Mesenchymal stem cell (in vitro differentiated cells and primary cell): ENCODE data around the gene TNFRSF25.
A peak's percentile ranks its signal among the peaks of the same experiment; 100 is the strongest.
"Not testable (repeated sequence)": the region's sequence is repeated elsewhere in the genome, so short reads cannot be mapped to it uniquely, and the experiment has no call there.

ENCODE experiments used
- DNase-seq: peaks from one replicate; pipeline ENCODE4 v3.0.0-alpha.2; 2013
- H2AFZ ChIP-seq: one replicate; pipeline ENCODE4 v1.6.1; 2013; ENCODE audit warnings: low read depth, mild to moderate bottlenecking, control low read depth, inconsistent platforms, low read length, moderate library complexity
- H2AK5ac ChIP-seq: 2 replicates; pipeline ENCODE4 v1.6.1; 2013; ENCODE audit warnings: low read length, moderate library complexity, mild to moderate bottlenecking, inconsistent platforms; ENCODE audit not compliant: severe bottlenecking
- H2BK120ac ChIP-seq: one replicate; pipeline ENCODE4 v1.6.1; 2013; ENCODE audit warnings: low read depth, mild to moderate bottlenecking, inconsistent platforms, low read length, moderate library complexity
- H2BK12ac ChIP-seq, 2 experiments: one replicate each; pipeline ENCODE4 v1.6.1; 2013; ENCODE audit warnings: inconsistent platforms in 2 of 2, low read length in 2 of 2, mild to moderate bottlenecking in 2 of 2, moderate library complexity in 2 of 2, control low read depth in 1 of 2
- H2BK15ac ChIP-seq: one replicate; pipeline ENCODE4 v1.6.1; 2013; ENCODE audit warnings: mild to moderate bottlenecking, low read depth, inconsistent platforms; ENCODE audit not compliant: poor library complexity, severe bottlenecking
- H2BK5ac ChIP-seq: 2 replicates; pipeline ENCODE4 v1.6.1; 2013; ENCODE audit warnings: low read depth, mild to moderate bottlenecking, low read length, control low read depth, inconsistent platforms; ENCODE audit not compliant: poor library complexity, severe bottlenecking
- H3K14ac ChIP-seq, 2 experiments: one replicate each; pipeline ENCODE4 v1.6.1; 2013; ENCODE audit warnings: inconsistent platforms in 2 of 2, low read length in 2 of 2, control low read depth in 1 of 2, mild to moderate bottlenecking in 1 of 2, moderate library complexity in 1 of 2
- H3K18ac ChIP-seq, 2 experiments: one replicate each; pipeline ENCODE4 v1.6.1; 2013; ENCODE audit warnings: inconsistent platforms in 2 of 2, low read length in 2 of 2, control low read depth in 1 of 2, low read depth in 1 of 2, mild to moderate bottlenecking in 1 of 2
- H3K23ac ChIP-seq, 2 experiments: one replicate each; pipeline ENCODE4 v1.6.1; 2013; ENCODE audit warnings: inconsistent platforms in 2 of 2, low read length in 2 of 2, mild to moderate bottlenecking in 2 of 2, moderate library complexity in 2 of 2, control low read depth in 1 of 2
- H3K27ac ChIP-seq: 2 replicates; pipeline ENCODE4 v1.5.1; 2013; ENCODE audit warnings: mild to moderate bottlenecking, moderate library complexity, low read length, control low read depth, inconsistent platforms; ENCODE audit not compliant: poor library complexity, severe bottlenecking
- H3K27me3 ChIP-seq, 2 experiments: 2 replicates each; pipeline versions ENCODE4 v1.6.1 to v1.7.0; 2013; ENCODE audit warnings: low read length in 2 of 2, mild to moderate bottlenecking in 2 of 2, moderate library complexity in 2 of 2, control low read depth in 1 of 2, inconsistent platforms in 1 of 2; ENCODE audit not compliant: control insufficient read depth in 1 of 2, insufficient read depth in 1 of 2
- H3K36me3 ChIP-seq, 2 experiments: 2 replicates each; pipeline versions ENCODE4 v1.6.1 to v1.7.0; 2013; ENCODE audit warnings: low read length in 2 of 2, control low read depth in 1 of 2, inconsistent platforms in 1 of 2, low read depth in 1 of 2, mild to moderate bottlenecking in 1 of 2; ENCODE audit not compliant: insufficient read depth in 2 of 2, control insufficient read depth in 1 of 2
- H3K4ac ChIP-seq, 2 experiments: one replicate each; pipeline ENCODE4 v1.6.1; 2013; ENCODE audit warnings: inconsistent platforms in 2 of 2, low read length in 2 of 2, mild to moderate bottlenecking in 2 of 2, moderate library complexity in 2 of 2, control low read depth in 1 of 2, low read depth in 1 of 2
- H3K4me1 ChIP-seq: 2 replicates; pipeline ENCODE4 v1.6.1; 2013; ENCODE audit warnings: low read depth, low read length, control low read depth; ENCODE audit not compliant: control insufficient read depth, insufficient read depth
- H3K4me2 ChIP-seq: 2 replicates; pipeline ENCODE4 v1.6.1; 2013; ENCODE audit warnings: low read length, mild to moderate bottlenecking, inconsistent platforms; ENCODE audit not compliant: poor library complexity, severe bottlenecking
- H3K4me3 ChIP-seq, 2 experiments: 2 replicates each; pipeline versions ENCODE4 v1.5.1 to v1.7.0; 2013; ENCODE audit warnings: low read length in 2 of 2, mild to moderate bottlenecking in 2 of 2, control low read depth in 1 of 2, low read depth in 1 of 2; ENCODE audit not compliant: insufficient read depth in 1 of 2
- H3K79me1 ChIP-seq: replicated peaks from 2 replicates; pipeline ENCODE4 v1.6.1; 2013; ENCODE audit warnings: mild to moderate bottlenecking, control low read depth, low read length, inconsistent platforms; ENCODE audit not compliant: poor library complexity, severe bottlenecking
- H3K9ac ChIP-seq: 2 replicates; pipeline ENCODE4 v1.7.0; 2013; ENCODE audit warnings: mild to moderate bottlenecking, low read length, moderate library complexity
- H3K9me3 ChIP-seq: 2 replicates; pipeline ENCODE4 v1.7.0; 2013; ENCODE audit warnings: mild to moderate bottlenecking, low read length; ENCODE audit not compliant: control insufficient read depth
- H4K8ac ChIP-seq: one replicate; pipeline ENCODE4 v1.6.1; 2013; ENCODE audit warnings: inconsistent platforms, mild to moderate bottlenecking, low read length, moderate library complexity
- H4K91ac ChIP-seq: one replicate; pipeline ENCODE4 v1.6.1; 2013; ENCODE audit warnings: mild to moderate bottlenecking, low read length, inconsistent platforms
- WGBS: methylation state at CpG from one replicate; pipeline ENCODE4 v1.1.7; 2013; ENCODE audit warnings: mixed read lengths; 5-methylcytosine and 5-hydroxymethylcytosine counted together

The TNFRSF25 gene

DNA sequence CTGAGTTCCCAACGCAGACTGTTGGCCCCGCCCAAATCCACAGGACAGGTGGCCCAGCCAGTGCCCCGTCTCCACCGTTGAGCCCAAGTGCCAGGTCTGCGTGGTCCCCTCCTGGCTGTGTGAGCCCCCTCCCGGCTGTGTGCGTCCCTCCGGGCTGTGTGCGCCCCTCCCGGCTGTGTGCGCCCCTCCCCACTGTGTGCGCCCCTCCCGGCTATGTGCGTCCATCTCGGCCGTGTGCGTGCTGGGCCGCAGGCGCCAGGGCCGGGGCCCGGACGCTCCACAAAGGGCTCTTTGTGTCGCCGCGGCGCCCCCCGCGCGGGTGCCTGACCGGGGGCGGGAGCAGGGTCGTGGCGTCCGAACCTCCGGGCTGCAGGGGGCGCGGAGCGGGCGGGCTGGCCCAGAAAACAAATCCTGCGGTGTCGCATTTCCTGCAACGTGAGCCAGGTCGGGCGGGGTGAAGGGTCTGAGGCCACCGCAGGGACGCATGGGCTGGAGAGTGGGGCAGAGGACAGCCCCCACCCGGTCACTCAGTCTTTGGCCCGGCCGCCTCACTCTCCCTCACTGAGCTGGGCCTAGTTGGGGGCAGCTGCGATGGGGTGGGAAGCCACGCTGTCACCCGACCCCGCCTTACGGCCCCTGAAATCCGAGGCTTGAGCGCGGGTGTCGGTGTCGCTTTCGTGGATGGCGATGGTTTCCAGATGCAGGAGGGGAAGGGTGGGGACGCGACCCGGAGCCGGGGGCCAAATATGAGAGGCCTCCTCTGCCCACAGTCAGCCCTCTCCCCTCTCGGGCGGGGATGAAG lies 18.8 kb downstream of the TNFRSF25 start:
- no peak overlapping the region for H3K4ac ChIP-seq
- H2BK15ac ChIP-seq: no peak overlapping the region
- H3K4me2 ChIP-seq: no peak overlapping the region
- H3K36me3 ChIP-seq: no peaks in the 10 kb centered on the region
- no peak overlapping the region for H2AFZ ChIP-seq
- H3K4me1 ChIP-seq: peaks cover 24% of the 10 kb centered on the region
- WGBS: 4% methylated on average over 44 of the region's 67 CpGs
- DNase-seq: no peak
- no peaks in the 10 kb centered on the region for H3K79me1 ChIP-seq
- peaks cover 60 to 76% of the 10 kb centered on the region in 2 experiments for H3K27me3 ChIP-seq
- H3K23ac ChIP-seq: no peak overlapping the region
- H3K9me3 ChIP-seq: no peaks in the 10 kb centered on the region
- H3K9ac ChIP-seq: no peak overlapping the region
- no peak overlapping the region for H4K8ac ChIP-seq
- no peak overlapping the region for H2AK5ac ChIP-seq
- H2BK5ac ChIP-seq: no peak overlapping the region
- no peak overlapping the region for H3K14ac ChIP-seq
- H3K18ac ChIP-seq: no peak overlapping the region
- no peak overlapping the region for H3K4me3 ChIP-seq
- H3K27ac ChIP-seq: no peak overlapping the region
- H2BK12ac ChIP-seq: no peak overlapping the region
- H2BK120ac ChIP-seq: no peak overlapping the region
- H4K91ac ChIP-seq: no peak overlapping the region

DNA sequence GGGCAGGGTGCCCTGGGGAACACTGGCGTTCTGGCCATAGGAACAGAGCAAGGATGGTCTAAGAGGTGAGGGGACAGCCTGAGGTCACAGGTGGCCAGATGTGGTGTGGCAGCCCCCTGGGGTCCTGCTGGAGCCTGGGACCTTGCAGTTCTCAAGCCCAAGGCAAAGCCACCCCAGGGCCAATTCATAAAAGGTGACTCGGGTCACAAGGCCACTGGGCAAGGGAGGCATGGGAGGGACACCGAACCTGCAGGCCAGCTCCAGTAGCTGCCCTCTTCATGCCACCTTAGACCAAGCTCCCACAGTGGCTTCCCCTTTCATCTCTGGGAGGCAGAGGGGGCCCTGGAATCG lies 19.3 kb downstream of the TNFRSF25 start:
- Histone ChIP-seq H3K9me3 (no peaks in the 10 kb centered on the region), H2BK15ac (no peak overlapping the region), H2BK12ac (no peak overlapping the region), H4K91ac (no peak overlapping the region), H2BK5ac (no peak overlapping the region), H2AFZ (no peak overlapping the region), H3K79me1 (no peaks in the 10 kb centered on the region), H2BK120ac (no peak overlapping the region), H3K4me1 (peaks cover 24% of the 10 kb centered on the region), H3K4ac (no peak overlapping the region), H3K9ac (no peak overlapping the region), H3K18ac (no peak overlapping the region), H3K4me3 (no peak overlapping the region), H3K36me3 (no peaks in the 10 kb centered on the region), H2AK5ac (no peak overlapping the region), H3K14ac (no peak overlapping the region), H3K23ac (no peak overlapping the region), H3K4me2 (no peak overlapping the region), H3K27me3 (peaks cover 63 to 79% of the 10 kb centered on the region in 2 experiments), H4K8ac (no peak overlapping the region), H3K27ac (no peak overlapping the region)
- 70% methylated on average over 4 of the region's 4 CpGs for WGBS
- DNase-seq: no peak

DNA sequence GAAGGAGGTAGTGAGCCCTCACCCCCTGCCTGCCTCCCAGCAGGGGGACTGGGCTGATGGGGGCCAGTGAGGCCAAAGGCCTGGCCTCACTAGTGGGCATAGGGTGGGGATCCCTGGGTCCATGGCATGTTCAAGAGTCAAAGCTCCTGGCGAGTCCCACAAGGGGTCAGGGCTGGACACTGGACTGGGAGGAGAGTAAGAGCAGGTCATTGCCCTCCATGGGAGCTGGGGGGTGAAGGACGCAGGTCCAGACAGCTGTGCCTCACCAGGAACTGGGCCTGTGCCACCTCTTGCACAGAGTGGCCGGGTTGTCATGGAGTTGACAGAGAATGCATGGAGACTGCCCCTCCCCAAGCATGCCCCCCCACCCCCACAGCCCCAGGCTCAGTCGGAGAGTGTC lies 20.0 kb downstream of the TNFRSF25 start:
- not testable (repeated sequence) for H3K23ac ChIP-seq, H2BK12ac ChIP-seq, H2AK5ac ChIP-seq, H3K9ac ChIP-seq, H4K8ac ChIP-seq, H2BK5ac ChIP-seq, H3K18ac ChIP-seq, H3K36me3 ChIP-seq, H2BK15ac ChIP-seq, H3K9me3 ChIP-seq, H3K4me3 ChIP-seq, H3K79me1 ChIP-seq, H3K27ac ChIP-seq, H2AFZ ChIP-seq, H3K4me2 ChIP-seq, H4K91ac ChIP-seq, H2BK120ac ChIP-seq, H3K14ac ChIP-seq, H3K4ac ChIP-seq, DNase-seq
- Histone ChIP-seq H3K4me1 (peaks cover 24% of the 10 kb centered on the region), H3K27me3 (peaks cover 63 to 79% of the 10 kb centered on the region in 2 experiments)
- WGBS: 94% methylated on average over 2 of the region's 4 CpGs

DNA sequence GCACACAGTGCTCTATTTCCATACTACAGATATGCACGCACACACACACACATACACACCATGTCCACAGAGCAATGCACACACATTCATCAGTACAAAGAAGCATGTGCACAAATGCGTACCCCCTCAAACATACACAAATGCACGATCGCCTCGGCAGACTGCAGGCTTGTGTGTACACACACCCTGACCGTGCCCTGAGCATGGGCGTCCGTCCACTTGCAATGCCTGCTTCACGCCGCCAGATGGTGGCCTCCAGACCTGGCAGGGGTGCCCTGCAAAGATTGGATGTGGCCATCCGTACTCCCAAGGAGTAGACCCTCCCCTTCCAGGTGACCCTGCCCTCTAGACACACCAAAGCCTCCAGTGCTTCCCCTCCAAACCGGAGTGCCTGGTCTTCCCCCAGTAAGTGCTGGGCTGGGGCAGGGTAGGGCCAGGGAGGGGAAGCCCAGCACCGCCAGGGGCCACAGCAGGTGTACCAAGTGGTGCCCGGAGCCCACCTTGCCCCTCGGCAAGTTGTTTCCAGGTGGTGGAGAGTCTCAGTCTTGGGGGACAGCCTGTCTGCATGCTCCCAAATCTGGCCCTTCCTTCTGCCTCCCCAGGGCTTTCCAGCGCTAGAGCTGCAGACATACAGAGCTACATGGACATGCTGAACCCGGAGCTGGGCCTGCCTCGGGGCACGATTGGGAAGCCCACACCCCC lies 20.8 kb downstream of the TNFRSF25 start:
- no peak overlapping the region for H3K18ac ChIP-seq
- DNase-seq: peak; percentile 29
- no peak overlapping the region for H2AK5ac ChIP-seq
- no peak overlapping the region for H2BK12ac ChIP-seq
- WGBS: 66% methylated on average over 12 of the region's 19 CpGs
- no peak overlapping the region for H3K9ac ChIP-seq
- H2BK120ac ChIP-seq: no peak overlapping the region
- peaks cover 30% of the 10 kb centered on the region for H3K4me1 ChIP-seq
- no peak overlapping the region for H4K8ac ChIP-seq
- peaks cover 58 to 74% of the 10 kb centered on the region in 2 experiments for H3K27me3 ChIP-seq
- H3K4me2 ChIP-seq: no peak overlapping the region
- no peak overlapping the region for H2AFZ ChIP-seq
- no peak overlapping the region for H2BK15ac ChIP-seq
- no peak overlapping the region for H3K14ac ChIP-seq
- no peak overlapping the region for H3K27ac ChIP-seq
- no peak overlapping the region for H3K23ac ChIP-seq
- H3K36me3 ChIP-seq: no peaks in the 10 kb centered on the region
- H3K4me3 ChIP-seq: no peak overlapping the region
- H3K79me1 ChIP-seq: no peaks in the 10 kb centered on the region
- no peak overlapping the region for H2BK5ac ChIP-seq
- H4K91ac ChIP-seq: no peak overlapping the region
- H3K4ac ChIP-seq: no peak overlapping the region
- no peaks in the 10 kb centered on the region for H3K9me3 ChIP-seq
